Panc1 (cell line): ENCODE results near the gene TMEM52.

Source experiments
- POLR2AphosphoS5 ChIP-seq: IDR thresholded peaks from 2 replicates; pipeline ENCODE4 v1.6.1; 2012; ENCODE audit warnings: mild to moderate bottlenecking, low read depth, low read length, moderate library complexity
- TCF7L2 ChIP-seq: IDR thresholded peaks from 2 replicates; pipeline ENCODE4 v1.6.1; 2011; ENCODE audit warnings: mild to moderate bottlenecking, low read depth, low read length, inconsistent platforms
- TF ChIP-seq, protein P1 (sequence below): fragments of 450-650 bp; IDR thresholded peaks from 2 replicates; pipeline ENCODE4 v1.5.1; 2017; ENCODE audit warnings: mild to moderate bottlenecking
- TF ChIP-seq, protein P2 (sequence below), 2 experiments: IDR thresholded peaks; 2 replicates each; pipeline ENCODE4 v1.6.1; 2011 to 2012; ENCODE audit warnings: low read depth in 2 of 2, control low read depth in 1 of 2, low read length in 1 of 2, mild to moderate bottlenecking in 1 of 2, moderate library complexity in 1 of 2; ENCODE audit not compliant: insufficient read depth in 1 of 2

DNA sequence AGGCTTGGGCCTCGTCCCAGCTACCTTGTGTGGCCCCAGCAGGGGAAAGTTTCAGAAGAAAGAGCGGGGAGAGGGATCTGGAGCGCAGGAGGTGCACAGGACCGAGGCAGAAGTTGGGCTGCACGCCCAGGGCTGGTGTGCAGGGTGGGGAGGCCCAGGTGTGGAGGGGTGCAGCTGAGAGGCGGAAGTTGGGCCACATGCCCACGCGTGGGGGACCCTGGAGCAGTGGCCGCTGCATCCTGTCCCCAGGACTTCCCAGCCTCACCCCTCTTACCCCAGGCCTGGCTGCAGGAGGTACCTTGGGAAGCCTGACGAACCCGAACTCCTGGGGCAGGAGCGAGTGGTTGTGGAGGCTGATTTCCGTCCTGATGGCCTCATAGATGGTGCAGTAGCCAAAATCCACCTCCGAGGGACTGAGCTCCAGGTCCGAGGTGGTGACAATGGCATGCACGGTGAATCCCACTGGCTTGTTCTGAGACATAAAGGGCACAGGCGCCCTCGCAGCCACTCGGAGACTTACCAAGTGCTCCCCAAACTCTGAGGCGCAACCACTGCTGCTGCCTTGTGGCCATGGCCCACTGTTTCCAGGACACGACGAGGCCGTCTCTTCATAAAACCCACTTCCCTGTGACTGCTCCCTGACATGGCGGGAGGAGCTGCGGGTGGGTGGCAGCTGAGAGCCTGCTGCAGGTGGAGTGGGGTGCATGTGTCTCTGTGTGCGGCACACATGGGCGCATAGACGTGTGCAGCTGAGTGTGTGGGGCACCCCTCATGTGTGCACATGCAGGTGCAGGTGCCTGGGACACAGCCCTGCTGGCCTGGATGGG, 20.4 kb upstream of the TMEM52 start:
- TF ChIP-seq, protein P1, sequence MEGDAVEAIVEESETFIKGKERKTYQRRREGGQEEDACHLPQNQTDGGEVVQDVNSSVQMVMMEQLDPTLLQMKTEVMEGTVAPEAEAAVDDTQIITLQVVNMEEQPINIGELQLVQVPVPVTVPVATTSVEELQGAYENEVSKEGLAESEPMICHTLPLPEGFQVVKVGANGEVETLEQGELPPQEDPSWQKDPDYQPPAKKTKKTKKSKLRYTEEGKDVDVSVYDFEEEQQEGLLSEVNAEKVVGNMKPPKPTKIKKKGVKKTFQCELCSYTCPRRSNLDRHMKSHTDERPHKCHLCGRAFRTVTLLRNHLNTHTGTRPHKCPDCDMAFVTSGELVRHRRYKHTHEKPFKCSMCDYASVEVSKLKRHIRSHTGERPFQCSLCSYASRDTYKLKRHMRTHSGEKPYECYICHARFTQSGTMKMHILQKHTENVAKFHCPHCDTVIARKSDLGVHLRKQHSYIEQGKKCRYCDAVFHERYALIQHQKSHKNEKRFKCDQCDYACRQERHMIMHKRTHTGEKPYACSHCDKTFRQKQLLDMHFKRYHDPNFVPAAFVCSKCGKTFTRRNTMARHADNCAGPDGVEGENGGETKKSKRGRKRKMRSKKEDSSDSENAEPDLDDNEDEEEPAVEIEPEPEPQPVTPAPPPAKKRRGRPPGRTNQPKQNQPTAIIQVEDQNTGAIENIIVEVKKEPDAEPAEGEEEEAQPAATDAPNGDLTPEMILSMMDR: no peak
- TF ChIP-seq POLR2AphosphoS5: no peak
- TF ChIP-seq, protein P2, sequence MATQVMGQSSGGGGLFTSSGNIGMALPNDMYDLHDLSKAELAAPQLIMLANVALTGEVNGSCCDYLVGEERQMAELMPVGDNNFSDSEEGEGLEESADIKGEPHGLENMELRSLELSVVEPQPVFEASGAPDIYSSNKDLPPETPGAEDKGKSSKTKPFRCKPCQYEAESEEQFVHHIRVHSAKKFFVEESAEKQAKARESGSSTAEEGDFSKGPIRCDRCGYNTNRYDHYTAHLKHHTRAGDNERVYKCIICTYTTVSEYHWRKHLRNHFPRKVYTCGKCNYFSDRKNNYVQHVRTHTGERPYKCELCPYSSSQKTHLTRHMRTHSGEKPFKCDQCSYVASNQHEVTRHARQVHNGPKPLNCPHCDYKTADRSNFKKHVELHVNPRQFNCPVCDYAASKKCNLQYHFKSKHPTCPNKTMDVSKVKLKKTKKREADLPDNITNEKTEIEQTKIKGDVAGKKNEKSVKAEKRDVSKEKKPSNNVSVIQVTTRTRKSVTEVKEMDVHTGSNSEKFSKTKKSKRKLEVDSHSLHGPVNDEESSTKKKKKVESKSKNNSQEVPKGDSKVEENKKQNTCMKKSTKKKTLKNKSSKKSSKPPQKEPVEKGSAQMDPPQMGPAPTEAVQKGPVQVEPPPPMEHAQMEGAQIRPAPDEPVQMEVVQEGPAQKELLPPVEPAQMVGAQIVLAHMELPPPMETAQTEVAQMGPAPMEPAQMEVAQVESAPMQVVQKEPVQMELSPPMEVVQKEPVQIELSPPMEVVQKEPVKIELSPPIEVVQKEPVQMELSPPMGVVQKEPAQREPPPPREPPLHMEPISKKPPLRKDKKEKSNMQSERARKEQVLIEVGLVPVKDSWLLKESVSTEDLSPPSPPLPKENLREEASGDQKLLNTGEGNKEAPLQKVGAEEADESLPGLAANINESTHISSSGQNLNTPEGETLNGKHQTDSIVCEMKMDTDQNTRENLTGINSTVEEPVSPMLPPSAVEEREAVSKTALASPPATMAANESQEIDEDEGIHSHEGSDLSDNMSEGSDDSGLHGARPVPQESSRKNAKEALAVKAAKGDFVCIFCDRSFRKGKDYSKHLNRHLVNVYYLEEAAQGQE (IDR thresholded peaks at IDR 0.05; ENCODE audit: insufficient read depth in 1 of 2, low read depth in 2 of 2, low read length in 1 of 2): no peak
- TF ChIP-seq TCF7L2: no peak
